DND-41 (cell line): ENCODE measurements around the gene UFSP2.

Experiments
- EZH2 ChIP-seq: IDR thresholded peaks from 3 replicates; pipeline ENCODE4 v1.6.1; 2012; ENCODE audit warnings: borderline replicate concordance, low read depth, mild to moderate bottlenecking, moderate library complexity, low read length, inconsistent platforms; ENCODE audit not compliant: severe bottlenecking
- TF ChIP-seq, protein P1 (sequence below): IDR thresholded peaks from 2 replicates; pipeline ENCODE4 v1.5.1; 2012; ENCODE audit warnings: borderline replicate concordance, low read length, moderate library complexity, mild to moderate bottlenecking; ENCODE audit not compliant: poor library complexity, severe bottlenecking; ENCODE audit errors: extremely low read depth

DNA sequence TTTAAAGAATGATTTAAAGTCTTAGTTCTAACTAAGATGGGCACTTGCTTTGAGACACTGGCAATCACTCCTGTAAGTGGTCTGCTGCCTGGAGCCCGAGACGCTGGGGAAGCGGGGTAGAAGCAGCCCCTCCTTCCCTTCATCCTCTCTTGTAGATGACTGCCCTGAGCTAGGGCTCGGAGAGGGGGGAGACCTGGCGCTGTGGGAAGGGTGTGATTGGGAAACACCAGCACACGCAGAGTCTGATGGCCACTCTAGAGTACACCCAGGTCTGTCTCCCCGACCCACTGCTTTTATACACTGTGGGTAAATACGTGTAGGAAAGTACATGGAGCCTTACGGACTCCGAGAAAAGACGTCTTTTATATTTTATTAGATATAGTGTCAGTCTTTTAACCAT, 54.1 kb downstream of the UFSP2 start:
- TF ChIP-seq, protein P1, sequence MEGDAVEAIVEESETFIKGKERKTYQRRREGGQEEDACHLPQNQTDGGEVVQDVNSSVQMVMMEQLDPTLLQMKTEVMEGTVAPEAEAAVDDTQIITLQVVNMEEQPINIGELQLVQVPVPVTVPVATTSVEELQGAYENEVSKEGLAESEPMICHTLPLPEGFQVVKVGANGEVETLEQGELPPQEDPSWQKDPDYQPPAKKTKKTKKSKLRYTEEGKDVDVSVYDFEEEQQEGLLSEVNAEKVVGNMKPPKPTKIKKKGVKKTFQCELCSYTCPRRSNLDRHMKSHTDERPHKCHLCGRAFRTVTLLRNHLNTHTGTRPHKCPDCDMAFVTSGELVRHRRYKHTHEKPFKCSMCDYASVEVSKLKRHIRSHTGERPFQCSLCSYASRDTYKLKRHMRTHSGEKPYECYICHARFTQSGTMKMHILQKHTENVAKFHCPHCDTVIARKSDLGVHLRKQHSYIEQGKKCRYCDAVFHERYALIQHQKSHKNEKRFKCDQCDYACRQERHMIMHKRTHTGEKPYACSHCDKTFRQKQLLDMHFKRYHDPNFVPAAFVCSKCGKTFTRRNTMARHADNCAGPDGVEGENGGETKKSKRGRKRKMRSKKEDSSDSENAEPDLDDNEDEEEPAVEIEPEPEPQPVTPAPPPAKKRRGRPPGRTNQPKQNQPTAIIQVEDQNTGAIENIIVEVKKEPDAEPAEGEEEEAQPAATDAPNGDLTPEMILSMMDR: no peak
- no peak for TF ChIP-seq EZH2
